CD8-positive, alpha-beta memory T cell (primary cell): Measurements from ENCODE around the gene UCP2. TPM values are rescaled to one million over a fixed set of nuclear protein-coding genes. Genes with fewer than 3 reads are reported as not detected.
A peak's percentile ranks its signal among the peaks of the same experiment; 100 is the strongest.

Source experiments
- CTCF ChIA-PET: fragments of 350-600 bp; sonication (Branson Sonifier 250); formaldehyde crosslinking; loops from one replicate; lab custom pipeline; 2021; ENCODE audit warnings: antibody characterized with exemption; lab: Charles Lee
- POLR2A ChIA-PET: fragments of 350-600 bp; sonication (Branson Sonifier 250); formaldehyde crosslinking; loops from one replicate; lab custom pipeline; 2021; ENCODE audit warnings: antibody characterized with exemption; lab: Charles Lee
- DNase-seq, 5 donors: peaks; one replicate each; pipeline versions ENCODE4 v3.0.0 to v3.0.0-alpha.2; 2020 to 2022; ENCODE audit warnings: mixed read lengths in 1 of 5
- H3K27ac ChIP-seq: one replicate; pipeline ENCODE4 v1.7.0; 2013; ENCODE audit warnings: low read depth, mild to moderate bottlenecking, low read length, moderate library complexity
- H3K27me3 ChIP-seq: 2 replicates; pipeline ENCODE4 v1.7.0; 2013; ENCODE audit warnings: low read length, mild to moderate bottlenecking; ENCODE audit not compliant: insufficient read depth, poor library complexity, severe bottlenecking
- H3K36me3 ChIP-seq: 2 replicates; pipeline ENCODE4 v1.7.0; 2013; ENCODE audit warnings: mild to moderate bottlenecking, low read length, moderate library complexity; ENCODE audit not compliant: insufficient read depth
- H3K4me1 ChIP-seq: 2 replicates; pipeline ENCODE4 v1.7.0; 2013; ENCODE audit warnings: mild to moderate bottlenecking, low read length, moderate library complexity; ENCODE audit not compliant: insufficient read depth
- H3K4me3 ChIP-seq: 2 replicates; pipeline ENCODE4 v1.7.0; 2013; ENCODE audit warnings: mild to moderate bottlenecking, low read length
- H3K9me3 ChIP-seq: 2 replicates; pipeline ENCODE4 v1.7.0; 2013; ENCODE audit warnings: mild to moderate bottlenecking, low read length
- H3K27ac Mint-ChIP-seq, 8 donors: one replicate each; pipeline ENCODE4 v1.8.0; 2020 to 2021; ENCODE audit warnings: mixed read lengths in 8 of 8, mild to moderate bottlenecking in 6 of 8, inconsistent platforms in 3 of 8, moderate library complexity in 3 of 8
- H3K27me3 Mint-ChIP-seq, 2 donors: one replicate each; pipeline ENCODE4 v1.8.0; 2020 to 2021; ENCODE audit warnings: mixed read lengths in 2 of 2, mild to moderate bottlenecking in 1 of 2, moderate library complexity in 1 of 2
- H3K36me3 Mint-ChIP-seq, 3 donors: one replicate each; pipeline ENCODE4 v1.8.0; 2020 to 2021; ENCODE audit warnings: mixed read lengths in 3 of 3, inconsistent platforms in 1 of 3, mild to moderate bottlenecking in 1 of 3
- H3K4me1 Mint-ChIP-seq, 3 donors: one replicate each; pipeline ENCODE4 v1.8.0; 2020 to 2021; ENCODE audit warnings: mixed read lengths in 3 of 3, inconsistent platforms in 1 of 3, mild to moderate bottlenecking in 1 of 3
- H3K4me3 Mint-ChIP-seq, 7 donors: one replicate each; pipeline ENCODE4 v1.8.0; 2020 to 2021; ENCODE audit warnings: mixed read lengths in 7 of 7, mild to moderate bottlenecking in 6 of 7, moderate library complexity in 4 of 7, inconsistent platforms in 2 of 7
- H3K9me3 Mint-ChIP-seq, 5 donors: one replicate each; pipeline ENCODE4 v1.8.0; 2020 to 2022; ENCODE audit warnings: mixed read lengths in 5 of 5, mild to moderate bottlenecking in 3 of 5, moderate library complexity in 2 of 5, inconsistent platforms in 1 of 5
- polyA plus RNA-seq: library from polyadenylated mRNA; unstranded; fragments of 300-500 nt; fragmentation: Illumina TruSeq; gene quantifications from one replicate; pipeline ENCODE4 v1.2.3, GENCODE V29; 2021
- total RNA-seq, 2 experiments: library from RNA; stranded (reverse); gene quantifications; one replicate each; pipeline ENCODE4 v1.2.3, GENCODE V29; 2021

Gene UCP2
- total and polyA plus RNA-seq, 3 experiments from 2014 or later, result 279 to 962 (median 295) TPM

DNA sequence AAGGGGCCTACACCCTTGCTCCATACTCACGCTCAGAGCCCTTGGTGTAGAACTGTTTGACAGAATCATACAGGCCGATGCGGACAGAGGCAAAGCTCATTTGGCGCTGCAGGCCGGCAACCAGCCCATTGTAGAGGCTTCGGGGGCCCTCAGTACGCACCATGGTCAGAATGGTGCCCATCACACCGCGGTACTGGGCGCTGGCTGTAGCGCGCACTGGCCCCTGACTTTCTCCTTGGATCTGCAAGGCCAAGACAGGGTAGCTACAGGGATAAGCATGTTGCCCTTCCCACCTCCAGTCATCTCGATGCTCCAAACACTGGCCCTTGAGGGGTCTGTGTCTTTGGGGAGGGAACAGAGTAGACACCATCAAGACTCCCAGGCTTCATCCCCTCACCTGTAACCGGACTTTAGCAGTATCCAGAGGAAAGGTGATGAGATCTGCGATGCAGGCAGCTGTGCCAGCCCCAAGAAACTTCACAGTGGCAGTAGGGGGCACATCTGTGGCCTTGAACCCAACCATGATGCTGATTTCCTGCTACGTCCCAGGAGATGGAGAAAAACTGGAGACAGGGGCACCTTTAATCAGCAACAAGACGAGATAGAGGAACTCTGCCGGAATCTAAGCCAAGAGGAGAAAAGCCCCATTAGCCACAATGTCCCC is 4.7 kb downstream of the UCP2 start:
- DNase-seq, result peak in 1 of 5 donors; percentile 26
- Mint-ChIP-seq H3K27ac (peak overlapping the region; percentile 87 to 100 (median 98)), H3K36me3 (peaks cover 41 to 92% (median 43%) of the 10 kb centered on the region in 3 donors), H3K27me3 (peaks cover 0 to 3% of the 10 kb centered on the region in 2 donors), H3K4me3 (peak overlapping the region; percentile 50 to 100 (median 99)), H3K4me1 (peaks cover 75 to 87% (median 79%) of the 10 kb centered on the region in 3 donors), H3K9me3 (peaks cover 0 to 4% (median 0%) of the 10 kb centered on the region in 5 donors)
- Histone ChIP-seq H3K4me1 (peaks cover 83% of the 10 kb centered on the region), H3K4me3 (peak overlapping the region; percentile 97), H3K27me3 (no peaks in the 10 kb centered on the region), H3K9me3 (no peaks in the 10 kb centered on the region), H3K27ac (peak overlapping the region; percentile 95), H3K36me3 (peaks cover 65% of the 10 kb centered on the region)
- POLR2A ChIA-PET, result interaction anchor here (3.1 to 6.8 kb wide), 2 partner anchors 8 to 27 kb away, joined by 23 to 150 read pairs; no protein-coding TSS in a partner anchor
- CTCF ChIA-PET, result interaction anchor here (0.9 to 7.7 kb wide), 3 partner anchors 7 to 157 kb away, joined by 3 to 48 read pairs (median 40); no protein-coding TSS in a partner anchor

DNA sequence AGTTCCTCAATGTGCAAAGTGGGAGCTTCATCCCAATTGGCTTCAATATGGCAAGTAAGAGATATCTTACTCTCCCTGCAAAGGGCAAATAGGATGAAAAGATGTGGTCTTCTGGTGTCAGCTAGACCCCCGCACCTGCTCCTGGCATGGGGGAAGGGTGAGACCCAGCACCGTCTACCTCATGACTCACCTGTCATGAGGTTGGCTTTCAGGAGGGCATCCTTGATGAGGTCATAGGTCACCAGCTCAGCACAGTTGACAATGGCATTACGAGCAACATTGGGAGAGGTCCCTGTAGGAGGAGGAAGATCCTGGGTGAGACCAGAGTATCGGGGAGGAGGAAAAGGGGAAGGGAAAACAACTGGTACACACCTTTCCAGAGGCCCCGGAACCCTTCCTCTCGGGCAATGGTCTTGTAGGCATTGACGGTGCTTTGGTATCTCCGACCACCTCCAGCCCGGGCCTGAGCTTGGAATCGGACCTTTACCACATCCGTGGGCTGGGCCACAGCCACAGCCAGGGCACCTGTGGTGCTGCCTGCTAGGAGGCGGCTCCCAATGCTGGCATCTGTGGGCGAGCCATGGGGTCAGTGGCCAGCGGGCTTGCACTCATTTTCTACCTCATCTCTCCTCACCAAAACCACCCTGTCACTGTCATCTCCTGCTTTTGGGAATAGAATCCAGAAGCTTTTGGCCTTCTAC is 6.0 kb downstream of the UCP2 start:
- Mint-ChIP-seq H3K27me3 (peaks cover 0 to 2% of the 10 kb centered on the region in 2 donors), H3K27ac (peak overlapping the region; percentile 84 to 100 (median 92)), H3K9me3 (peaks cover 0 to 2% (median 0%) of the 10 kb centered on the region in 5 donors), H3K4me1 (peaks cover 85 to 100% (median 93%) of the 10 kb centered on the region in 3 donors), H3K4me3 (peak overlapping the region; percentile 50 to 79 (median 67)), H3K36me3 (peaks cover 37 to 79% (median 42%) of the 10 kb centered on the region in 3 donors)
- CTCF ChIA-PET, result interaction anchor here (1.3 to 7.7 kb wide), 2 partner anchors 11 to 29 kb away, joined by 4 to 48 read pairs; no protein-coding TSS in a partner anchor
- Histone ChIP-seq H3K4me1 (peaks cover 97% of the 10 kb centered on the region), H3K9me3 (no peaks in the 10 kb centered on the region), H3K36me3 (peaks cover 65% of the 10 kb centered on the region), H3K27me3 (no peaks in the 10 kb centered on the region), H3K4me3 (no peak overlapping the region), H3K27ac (no peak overlapping the region)
- DNase-seq, result peak in 1 of 5 donors; percentile 37
- POLR2A ChIA-PET, result interaction anchor here (0.6 to 1.0 kb wide), 2 partner anchors 30 to 33 kb away, joined by 3 read pairs; no protein-coding TSS in a partner anchor

DNA sequence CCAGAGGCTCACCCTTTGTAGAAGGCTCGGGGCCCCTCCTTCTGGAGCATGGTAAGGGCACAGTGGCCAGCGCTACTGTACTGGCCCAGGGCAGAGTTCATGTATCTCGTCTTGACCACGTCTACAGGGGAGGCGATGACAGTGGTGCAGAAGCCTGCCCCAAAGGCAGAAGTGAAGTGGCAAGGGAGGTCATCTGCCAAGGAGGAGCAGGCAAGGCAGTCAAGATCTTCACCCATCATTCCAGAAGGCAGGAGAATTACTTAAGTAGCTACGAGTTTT is 7.2 kb downstream of the UCP2 start:
- peak in 1 of 5 donors; percentile 23 for DNase-seq
- Mint-ChIP-seq H3K9me3 (no peaks in the 10 kb centered on the region), H3K27me3 (peaks cover 0 to 2% of the 10 kb centered on the region in 2 donors), H3K36me3 (peaks cover 25 to 67% (median 34%) of the 10 kb centered on the region in 3 donors), H3K27ac (peak overlapping the region in 7 of 8 donors; percentile 51 to 98 (median 89)), H3K4me3 (peak overlapping the region; percentile 17 to 79 (median 55)), H3K4me1 (peaks cover 89 to 100% (median 100%) of the 10 kb centered on the region in 3 donors)
- POLR2A ChIA-PET, result interaction anchor here (1.1 kb wide), 1 partner anchor 19 kb away, joined by 3 read pairs; no protein-coding TSS in a partner anchor
- no peaks in the 10 kb centered on the region for H3K27me3 ChIP-seq
- CTCF ChIA-PET, result interaction anchor here (7.7 kb wide), 1 partner anchor 10 kb away, joined by 48 read pairs; no protein-coding TSS in a partner anchor
- H3K36me3 ChIP-seq, result peaks cover 53% of the 10 kb centered on the region
- peaks cover 98% of the 10 kb centered on the region for H3K4me1 ChIP-seq
- no peak overlapping the region for H3K27ac ChIP-seq
- H3K4me3 ChIP-seq, result no peak overlapping the region
- no peaks in the 10 kb centered on the region for H3K9me3 ChIP-seq

DNA sequence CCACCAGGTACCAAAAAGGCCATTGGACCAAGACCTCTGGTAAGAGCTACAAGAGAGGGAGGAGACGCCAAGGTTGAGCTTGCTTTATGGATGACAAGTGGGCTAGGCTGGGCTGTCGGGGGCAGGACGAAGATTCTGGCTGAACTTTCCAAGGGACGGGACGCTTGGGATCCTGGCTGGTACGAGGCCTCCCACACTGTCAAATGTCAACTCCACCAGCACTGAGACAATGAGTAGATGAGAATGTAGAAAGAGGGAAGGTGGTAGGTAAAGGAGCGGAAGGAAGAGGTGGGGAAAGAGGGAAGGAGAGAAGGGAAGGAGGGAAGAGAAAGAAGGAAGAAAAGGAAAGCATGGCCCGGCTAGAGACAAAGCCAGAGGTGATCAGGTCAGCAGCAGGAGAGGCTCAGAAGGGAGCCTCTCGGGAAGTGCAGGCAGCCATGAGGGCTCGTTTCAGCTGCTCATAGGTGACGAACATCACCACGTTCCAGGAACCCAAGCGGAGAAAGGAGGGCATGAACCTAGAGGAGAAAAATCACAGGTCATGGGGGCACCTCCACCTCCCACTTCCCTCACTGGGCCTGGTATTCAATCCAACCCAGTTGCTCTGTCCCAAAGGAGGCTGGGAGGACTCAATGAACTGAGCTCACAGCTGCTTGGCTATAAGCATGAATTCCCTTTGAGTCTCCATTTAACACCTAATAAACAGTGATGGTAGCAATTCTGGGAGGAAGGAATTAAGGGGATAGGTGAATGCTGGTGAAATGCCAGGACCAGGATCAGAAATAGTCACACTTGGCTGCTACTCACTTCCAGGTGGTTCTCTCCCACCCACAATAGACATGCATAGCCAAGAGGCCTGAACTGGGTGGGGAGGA is 7.8 kb downstream of the UCP2 start:
- H3K27me3 Mint-ChIP-seq, result peaks cover 0 to 2% of the 10 kb centered on the region in 2 donors

DNA sequence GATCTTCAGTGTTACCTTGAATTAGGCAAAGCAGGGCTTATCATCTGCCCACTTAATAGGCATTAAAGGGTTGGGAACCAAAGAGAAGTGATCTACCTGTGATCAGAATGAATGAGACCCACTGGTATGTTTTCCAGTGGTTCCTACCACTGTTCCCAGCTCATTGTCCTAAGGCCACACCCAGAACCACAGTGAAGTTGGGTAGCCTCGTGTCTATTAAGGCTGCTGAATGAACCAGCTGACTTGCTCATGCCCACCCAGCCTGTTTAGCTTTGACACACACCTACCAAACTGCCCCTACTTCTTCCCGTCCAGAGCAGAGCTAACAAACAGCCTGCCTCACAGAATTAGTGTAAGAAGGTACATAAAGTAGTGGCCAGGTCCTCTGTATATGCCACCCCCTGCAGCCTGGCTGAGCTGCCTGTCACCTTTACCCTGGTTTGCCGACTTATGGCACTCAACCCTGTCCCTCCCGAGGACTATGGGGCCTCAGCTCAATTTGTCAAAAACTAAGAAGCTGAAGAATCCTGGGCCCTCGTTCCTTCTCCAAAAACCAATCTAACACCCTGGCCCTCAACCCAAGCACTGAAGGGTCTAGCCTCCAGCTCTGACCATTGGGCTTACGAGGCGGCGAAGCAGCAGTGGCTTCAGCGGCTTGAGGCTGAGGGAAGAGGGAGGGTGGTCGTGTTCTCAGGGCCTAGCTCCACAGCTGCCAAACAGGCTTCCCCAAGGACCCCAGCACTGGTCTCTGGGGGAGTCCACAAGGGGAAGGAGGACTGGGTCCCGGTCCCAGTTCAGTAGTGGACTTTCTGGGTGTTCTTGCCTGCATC is 9.8 kb downstream of the UCP2 start:
- POLR2A ChIA-PET, result interaction anchor here (1.2 to 8.8 kb wide), 5 partner anchors 8 to 39 kb away, joined by 4 to 150 read pairs (median 8); partner anchors contain the start of gene UCP2
- peaks cover 20 to 43% (median 21%) of the 10 kb centered on the region in 3 donors for H3K36me3 Mint-ChIP-seq

More for the DNA sequence above, 7.8 kb downstream of the UCP2 start:
- Histone ChIP-seq H3K9me3 (no peaks in the 10 kb centered on the region), H3K27me3 (no peaks in the 10 kb centered on the region), H3K36me3 (peaks cover 51% of the 10 kb centered on the region), H3K4me1 (peaks cover 99% of the 10 kb centered on the region), H3K4me3 (peak overlapping the region; percentile 18), H3K27ac (peak overlapping the region; percentile 30)
- peaks cover 90 to 100% (median 100%) of the 10 kb centered on the region in 3 donors for H3K4me1 Mint-ChIP-seq
- peak overlapping the region; percentile 17 to 90 (median 77) for H3K4me3 Mint-ChIP-seq
- peak in 1 of 5 donors; percentile 39 for DNase-seq
- H3K27ac Mint-ChIP-seq, result peak overlapping the region; percentile 72 to 98 (median 93)
- POLR2A ChIA-PET, result interaction anchor here (1.1 to 8.8 kb wide), 3 partner anchors 6 to 21 kb away, joined by 3 to 150 read pairs (median 6); partner anchors contain the start of gene UCP2
- H3K36me3 Mint-ChIP-seq, result peaks cover 25 to 62% (median 29%) of the 10 kb centered on the region in 3 donors
- CTCF ChIA-PET, result interaction anchor here (7.7 kb wide), 1 partner anchor 9 kb away, joined by 48 read pairs; no protein-coding TSS in a partner anchor
- H3K9me3 Mint-ChIP-seq, result no peaks in the 10 kb centered on the region

DNA sequence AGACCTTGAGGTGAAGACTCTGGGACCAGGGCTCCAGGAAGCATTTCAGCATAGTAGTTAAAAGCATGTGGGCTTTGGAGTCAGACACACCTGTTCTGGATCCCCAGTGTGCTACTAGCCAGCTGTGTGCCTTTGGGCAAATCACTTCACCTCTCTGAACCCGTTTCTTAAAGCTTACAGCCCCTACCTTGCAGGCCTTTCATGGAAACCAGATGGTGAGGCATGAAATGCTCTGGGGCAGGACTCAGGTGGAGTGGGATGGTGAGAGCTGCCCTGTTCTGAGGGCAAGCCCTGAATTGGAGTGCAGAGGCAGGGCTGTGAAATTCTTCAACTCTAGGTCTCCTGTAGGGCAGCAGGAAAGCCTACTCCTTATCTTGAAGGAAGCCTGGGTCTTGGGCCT is 10.5 kb downstream of the UCP2 start:
- POLR2A ChIA-PET, result interaction anchor here (0.9 to 8.8 kb wide), 6 partner anchors 9 to 199 kb away, joined by 3 to 150 read pairs (median 8); partner anchors contain the start of genes C2CD3, PPME1 and UCP2
- H3K4me1 ChIP-seq, result peaks cover 99% of the 10 kb centered on the region

More for the DNA sequence above, 9.8 kb downstream of the UCP2 start:
- Histone ChIP-seq H3K9me3 (no peaks in the 10 kb centered on the region), H3K27me3 (no peaks in the 10 kb centered on the region), H3K4me3 (no peak overlapping the region), H3K36me3 (peaks cover 35% of the 10 kb centered on the region), H3K27ac (peak overlapping the region; percentile 26), H3K4me1 (peaks cover 99% of the 10 kb centered on the region)
- Mint-ChIP-seq H3K27me3 (no peaks in the 10 kb centered on the region), H3K27ac (peak overlapping the region; percentile 76 to 98 (median 93)), H3K9me3 (no peaks in the 10 kb centered on the region), H3K4me1 (peaks cover 93 to 100% (median 100%) of the 10 kb centered on the region in 3 donors), H3K4me3 (peak overlapping the region in 6 of 7 donors; percentile 23 to 72 (median 56))
- CTCF ChIA-PET, result interaction anchor here (1.3 to 4.3 kb wide), 4 partner anchors 8 to 35 kb away, joined by 4 to 40 read pairs (median 7); partner anchors contain the start of gene UCP2
- DNase-seq, result no peak

More for the DNA sequence above, 10.5 kb downstream of the UCP2 start:
- H3K27ac ChIP-seq, result peak overlapping the region; percentile 26
- Mint-ChIP-seq H3K27ac (peak overlapping the region; percentile 76 to 98 (median 93)), H3K36me3 (peaks cover 17 to 37% (median 19%) of the 10 kb centered on the region in 3 donors), H3K9me3 (no peaks in the 10 kb centered on the region), H3K27me3 (no peaks in the 10 kb centered on the region), H3K4me3 (peak overlapping the region in 3 of 7 donors; percentile 20 to 72 (median 64)), H3K4me1 (peaks cover 89 to 99% (median 97%) of the 10 kb centered on the region in 3 donors)
- peaks cover 29% of the 10 kb centered on the region for H3K36me3 ChIP-seq
- peak in 1 of 5 donors; percentile 36 for DNase-seq
- CTCF ChIA-PET, result interaction anchor here (1.1 to 4.3 kb wide), 5 partner anchors 8 to 36 kb away, joined by 3 to 40 read pairs (median 5); partner anchors contain the start of gene UCP2
- H3K4me3 ChIP-seq, result no peak overlapping the region
- no peaks in the 10 kb centered on the region for H3K9me3 ChIP-seq
- no peaks in the 10 kb centered on the region for H3K27me3 ChIP-seq
